Naive B cell (primary cell): ENCODE data around the gene ARHGAP24. TPM values are rescaled to one million over a fixed set of nuclear protein-coding genes. Genes with fewer than 3 reads are reported as not detected.
"Not testable (repeated sequence)": the region's sequence is repeated elsewhere in the genome, so short reads cannot be mapped to it uniquely, and the experiment has no call there.

Experiments
- ATAC-seq, 2 donors: fragments of 150-1000 bp; cut with Tn5 transposase; 2 replicates each; pipeline ENCODE4 v1.10.0; 2021; ENCODE audit warnings: low read depth in 2 of 2, mild to moderate bottlenecking in 2 of 2, moderate library complexity in 2 of 2
- DNase-seq: peaks from one replicate; pipeline ENCODE4 v3.0.0; 2022
- H3K27ac Mint-ChIP-seq, 6 donors: one replicate each; pipeline ENCODE4 v1.8.0; 2020 to 2022; ENCODE audit warnings: mild to moderate bottlenecking in 6 of 6, mixed read lengths in 6 of 6, moderate library complexity in 5 of 6, inconsistent platforms in 2 of 6
- H3K27me3 Mint-ChIP-seq, 3 donors: one replicate each; pipeline ENCODE4 v1.8.0; 2021 to 2022; ENCODE audit warnings: mixed read lengths in 3 of 3, mild to moderate bottlenecking in 1 of 3
- H3K36me3 Mint-ChIP-seq, 2 donors: one replicate each; pipeline ENCODE4 v1.8.0; 2020 to 2022; ENCODE audit warnings: mixed read lengths in 2 of 2, inconsistent platforms in 1 of 2, mild to moderate bottlenecking in 1 of 2
- H3K4me1 Mint-ChIP-seq, 3 donors: one replicate each; pipeline ENCODE4 v1.8.0; 2020 to 2022; ENCODE audit warnings: mixed read lengths in 3 of 3, inconsistent platforms in 1 of 3, mild to moderate bottlenecking in 1 of 3, moderate library complexity in 1 of 3
- H3K4me3 Mint-ChIP-seq, 8 donors: one replicate each; pipeline ENCODE4 v1.8.0; 2020 to 2022; ENCODE audit warnings: mild to moderate bottlenecking in 8 of 8, mixed read lengths in 8 of 8, moderate library complexity in 8 of 8, inconsistent platforms in 2 of 8
- H3K9me3 Mint-ChIP-seq, 7 donors: one replicate each; pipeline ENCODE4 v1.8.0; 2020 to 2022; ENCODE audit warnings: mixed read lengths in 7 of 7, mild to moderate bottlenecking in 5 of 7, inconsistent platforms in 2 of 7, moderate library complexity in 1 of 7
- polyA plus RNA-seq, 6 donors: library from polyadenylated mRNA; unstranded; fragments of 300-500 nt; fragmentation: Illumina TruSeq; gene quantifications; one replicate each; pipeline ENCODE4 v1.2.3, GENCODE V29; 2021; ENCODE audit warnings: low read depth in 6 of 6

The ARHGAP24 gene
- polyA plus RNA-seq, 6 donors from 2014 or later, result 32.0 to 136 (median 109) TPM

DNA sequence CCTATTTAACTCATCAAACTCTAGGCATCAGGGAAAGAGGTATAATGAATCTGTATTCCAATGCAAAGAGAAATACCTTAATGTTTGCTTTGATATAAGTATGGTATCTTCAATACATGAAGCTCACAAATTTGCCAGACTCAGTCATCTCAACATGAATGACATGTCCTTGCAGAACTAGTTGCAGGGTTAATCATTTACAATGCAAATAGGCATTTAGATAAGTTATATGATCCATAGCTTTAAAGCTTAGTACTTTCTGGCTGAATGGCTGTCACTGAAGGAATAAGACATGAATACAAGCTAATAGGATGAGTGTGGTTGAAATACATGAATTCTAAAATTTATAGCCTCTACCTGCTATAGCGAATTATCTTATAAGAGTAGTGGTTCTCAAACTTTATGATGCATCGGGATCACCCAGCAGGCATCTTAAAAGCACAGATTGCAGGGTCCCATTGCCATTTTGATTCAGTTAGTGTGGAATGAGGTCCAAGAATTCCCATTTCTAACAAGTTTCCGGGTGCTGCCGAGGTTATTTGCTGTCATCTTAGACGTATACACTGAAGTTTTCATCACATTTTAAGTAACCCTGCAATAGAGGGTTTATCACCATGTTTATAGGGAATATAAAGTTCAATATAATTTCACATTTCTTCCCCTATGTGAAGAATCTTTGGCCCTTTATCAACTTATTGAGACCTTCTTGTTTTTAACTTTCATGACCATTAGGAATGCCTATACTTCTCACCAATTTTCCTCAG is 439.2 kb downstream of the ARHGAP24 start:
- Mint-ChIP-seq H3K36me3 (no peaks in the 10 kb centered on the region), H3K4me1 (peaks cover 5 to 15% (median 12%) of the 10 kb centered on the region in 3 donors)

DNA sequence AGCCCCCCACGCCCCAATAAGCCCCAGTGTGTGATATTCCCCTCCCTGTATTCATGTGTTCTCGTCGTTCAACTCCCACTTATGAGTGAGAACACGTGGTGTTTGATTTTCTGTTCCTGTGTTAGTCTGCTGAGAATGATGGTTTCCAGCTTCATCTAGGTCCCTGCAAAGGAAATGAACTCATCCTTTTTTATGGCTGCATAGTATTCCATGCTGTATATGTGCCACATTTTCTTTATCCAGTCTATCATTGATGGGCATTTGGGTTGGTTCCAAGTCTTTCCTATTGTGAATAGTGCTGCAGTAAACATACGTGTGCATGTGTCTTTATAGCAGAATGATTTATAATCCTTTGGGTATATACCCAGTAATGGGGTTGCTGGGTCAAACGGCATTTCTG is 440.6 kb downstream of the ARHGAP24 start:
- H3K4me3 Mint-ChIP-seq, H3K27me3 Mint-ChIP-seq, DNase-seq, ATAC-seq, H3K36me3 Mint-ChIP-seq, H3K27ac Mint-ChIP-seq: not testable (repeated sequence)
- H3K9me3 Mint-ChIP-seq, result peaks cover 0 to 12% (median 4%) of the 10 kb centered on the region in 7 donors
- peaks cover 0 to 12% (median 10%) of the 10 kb centered on the region in 3 donors for H3K4me1 Mint-ChIP-seq

More for the DNA sequence above, 439.2 kb downstream of the ARHGAP24 start:
- peaks cover 0 to 12% (median 4%) of the 10 kb centered on the region in 7 donors for H3K9me3 Mint-ChIP-seq
- no peak overlapping the region for H3K4me3 Mint-ChIP-seq
- ATAC-seq (no peak), DNase-seq (no peak)
- H3K27ac Mint-ChIP-seq, result peak overlapping the region in 1 of 6 donors; percentile 17
- H3K27me3 Mint-ChIP-seq, result no peaks in the 10 kb centered on the region

DNA sequence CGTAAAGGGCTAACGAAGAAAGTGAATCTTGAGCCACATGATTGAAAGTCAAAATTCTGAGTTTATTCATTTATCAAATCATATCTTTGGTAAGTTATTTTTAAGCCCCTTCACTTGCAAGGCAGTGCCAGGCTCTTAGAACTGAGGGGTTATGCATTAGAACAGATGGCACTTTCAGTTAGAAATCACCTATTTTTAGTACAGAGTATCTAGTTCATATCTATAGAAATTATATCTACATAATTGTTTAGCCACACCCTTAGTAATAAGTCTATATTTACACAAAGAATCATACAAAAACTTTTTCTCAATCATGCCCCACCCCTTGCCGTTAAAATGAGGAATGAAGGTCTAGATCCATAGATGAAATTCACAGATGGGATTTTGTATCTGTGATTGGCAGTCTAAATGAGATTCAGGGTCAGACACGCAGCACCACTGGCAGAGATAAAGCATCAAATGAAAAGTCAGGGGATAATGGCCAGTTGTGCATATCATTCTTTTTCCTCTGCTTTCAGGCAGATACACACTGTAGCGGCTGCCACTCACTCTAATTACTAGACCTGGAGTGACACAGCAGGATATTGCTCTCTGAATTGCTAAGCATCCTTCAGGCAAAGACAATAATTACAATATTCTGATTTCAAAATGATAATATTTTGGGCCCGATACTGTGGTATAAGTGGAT is 444.4 kb downstream of the ARHGAP24 start:
- Mint-ChIP-seq H3K4me1 (peaks cover 0 to 11% (median 9%) of the 10 kb centered on the region in 3 donors), H3K4me3 (no peak overlapping the region), H3K27ac (no peak overlapping the region), H3K9me3 (peaks cover 0 to 12% (median 4%) of the 10 kb centered on the region in 7 donors), H3K27me3 (no peaks in the 10 kb centered on the region), H3K36me3 (peaks cover 12 to 15% of the 10 kb centered on the region in 2 donors)
- ATAC-seq (no peak), DNase-seq (no peak)

- no peak for DNase-seq
- peaks cover 28 to 39% (median 35%) of the 10 kb centered on the region in 3 donors for H3K4me1 Mint-ChIP-seq
- no peak overlapping the region for H3K27ac Mint-ChIP-seq
- no peaks in the 10 kb centered on the region for H3K27me3 Mint-ChIP-seq
- H3K4me3 Mint-ChIP-seq, result no peak overlapping the region
- no peaks in the 10 kb centered on the region for H3K9me3 Mint-ChIP-seq
- no peak for ATAC-seq
- peaks cover 13 to 15% of the 10 kb centered on the region in 2 donors for H3K36me3 Mint-ChIP-seq
Observed at GRCh38 chr4:85925071-85925470, 450.1 kb downstream of the ARHGAP24 start.

DNA sequence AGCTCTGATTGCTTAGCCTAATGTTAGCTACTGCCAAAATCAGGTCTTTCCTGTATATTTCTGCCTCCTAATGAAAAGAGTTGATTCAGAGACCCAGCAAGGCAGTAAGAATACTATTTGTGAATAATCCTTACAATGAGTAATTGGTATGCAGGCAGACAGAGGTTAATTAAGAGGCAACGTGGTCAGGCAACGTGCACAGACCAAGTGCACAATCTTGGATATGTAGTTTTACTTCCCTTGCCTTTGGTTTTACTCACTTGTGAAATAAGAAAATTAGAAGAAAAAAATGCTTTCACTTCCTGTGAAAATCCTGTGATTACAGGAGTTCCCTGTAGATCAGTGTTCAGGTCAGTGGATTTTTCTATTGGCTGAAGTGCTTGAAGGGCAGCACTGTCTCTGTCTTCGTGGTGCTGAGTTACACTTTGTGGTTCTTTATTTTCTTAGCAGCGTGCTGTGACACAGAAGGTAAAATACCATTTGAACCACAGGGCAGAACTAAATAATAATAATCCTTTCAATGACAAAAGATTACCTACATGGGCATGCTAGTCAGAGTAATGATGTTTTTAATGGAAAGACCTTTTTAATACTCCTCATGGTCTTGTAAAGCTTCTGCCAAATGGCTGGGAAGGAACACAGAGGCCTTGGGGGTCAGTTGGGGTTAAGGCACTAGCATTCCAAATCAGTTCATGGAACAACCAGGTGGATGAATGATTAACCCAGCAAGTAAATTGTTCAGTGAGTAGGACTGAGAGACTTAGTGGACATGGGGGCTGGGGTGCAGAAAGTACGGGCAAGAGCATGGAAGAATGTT is 454.0 kb downstream of the ARHGAP24 start:
- Mint-ChIP-seq H3K27ac (peak overlapping the region; percentile 5 to 83 (median 52)), H3K4me3 (peak overlapping the region in 7 of 8 donors; percentile 35 to 70 (median 53)), H3K9me3 (no peaks in the 10 kb centered on the region), H3K36me3 (peaks cover 2 to 5% of the 10 kb centered on the region in 2 donors), H3K4me1 (peaks cover 33 to 56% (median 35%) of the 10 kb centered on the region in 3 donors), H3K27me3 (no peaks in the 10 kb centered on the region)
- peak; percentile 41 for ATAC-seq
- peak; percentile 13 for DNase-seq

DNA sequence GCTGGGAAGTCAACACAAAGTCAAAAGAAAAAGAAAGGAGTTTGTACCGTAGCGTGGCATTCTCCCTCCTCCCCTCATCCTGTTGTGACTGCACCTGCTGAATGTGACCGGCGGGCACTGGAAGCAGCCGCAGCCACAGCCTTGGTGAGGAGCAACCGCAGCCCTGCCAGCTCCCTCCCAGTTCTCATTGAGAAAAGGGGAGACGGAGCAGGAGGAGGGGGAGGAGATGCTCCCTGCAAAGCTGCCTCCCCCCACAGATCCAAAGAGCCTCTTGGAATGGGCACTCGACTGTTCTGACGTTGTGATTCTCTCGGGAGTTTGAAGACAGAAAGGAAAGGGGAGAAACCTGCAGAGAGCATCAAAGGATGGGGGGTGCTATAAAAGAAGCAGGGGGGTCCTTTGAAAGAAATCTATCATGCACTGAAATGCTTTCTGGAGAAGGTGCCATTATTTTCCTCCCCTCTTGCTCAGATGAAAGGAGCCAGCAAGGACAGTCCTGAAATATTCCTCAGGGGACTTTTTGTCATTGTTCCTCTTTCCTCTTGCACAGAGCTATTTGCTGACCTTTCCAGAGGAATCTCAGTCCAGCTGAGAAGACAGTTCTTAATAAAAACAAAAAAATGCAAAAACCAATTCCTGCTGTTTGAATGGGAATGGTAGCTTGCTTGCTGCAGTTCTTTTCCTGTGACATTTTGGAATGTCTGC is 455.2 kb downstream of the ARHGAP24 start:
- Mint-ChIP-seq H3K4me3 (peak overlapping the region in 5 of 8 donors; percentile 35 to 61 (median 53)), H3K27me3 (no peaks in the 10 kb centered on the region), H3K4me1 (peaks cover 35 to 58% (median 38%) of the 10 kb centered on the region in 3 donors), H3K36me3 (no peaks in the 10 kb centered on the region), H3K9me3 (no peaks in the 10 kb centered on the region), H3K27ac (peak overlapping the region in 4 of 6 donors; percentile 6 to 77 (median 62))
- DNase-seq (no peak), ATAC-seq (peak; percentile 37 to 53)

GRCh38 chr4:85932500-85933290 is 457.7 kb downstream of the ARHGAP24 start:
- Mint-ChIP-seq H3K4me1 (peaks cover 32 to 45% (median 36%) of the 10 kb centered on the region in 3 donors), H3K4me3 (no peak overlapping the region), H3K27me3 (no peaks in the 10 kb centered on the region), H3K27ac (peak overlapping the region in 3 of 6 donors; percentile 22 to 67 (median 48)), H3K9me3 (peaks cover 0 to 4% (median 0%) of the 10 kb centered on the region in 7 donors), H3K36me3 (peaks cover 7 to 10% of the 10 kb centered on the region in 2 donors)
- no peak for DNase-seq
- no peak for ATAC-seq

DNA sequence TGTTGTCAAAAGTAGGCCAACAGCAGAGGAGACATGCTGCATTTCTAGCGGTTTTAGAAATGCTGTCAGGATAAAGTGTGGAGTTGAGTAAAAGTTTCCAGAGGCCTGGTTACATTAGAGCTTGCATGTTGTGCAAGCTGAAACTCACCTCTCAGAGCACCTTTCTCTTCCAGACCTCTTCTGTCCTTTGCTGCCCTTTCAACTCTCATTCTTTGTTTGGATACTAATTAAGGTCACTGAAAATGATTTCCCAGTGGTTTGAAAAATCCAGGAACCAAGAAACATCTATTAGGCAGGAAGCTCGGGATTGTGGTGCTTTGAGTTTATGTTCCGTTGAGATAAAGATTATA is 458.3 kb downstream of the ARHGAP24 start:
- Mint-ChIP-seq H3K27me3 (no peaks in the 10 kb centered on the region), H3K36me3 (peaks cover 7 to 10% of the 10 kb centered on the region in 2 donors), H3K4me1 (peaks cover 28 to 39% (median 33%) of the 10 kb centered on the region in 3 donors), H3K27ac (peak overlapping the region in 1 of 6 donors; percentile 22), H3K9me3 (peaks cover 0 to 4% (median 0%) of the 10 kb centered on the region in 7 donors), H3K4me3 (no peak overlapping the region)
- DNase-seq (no peak), ATAC-seq (no peak)

DNA sequence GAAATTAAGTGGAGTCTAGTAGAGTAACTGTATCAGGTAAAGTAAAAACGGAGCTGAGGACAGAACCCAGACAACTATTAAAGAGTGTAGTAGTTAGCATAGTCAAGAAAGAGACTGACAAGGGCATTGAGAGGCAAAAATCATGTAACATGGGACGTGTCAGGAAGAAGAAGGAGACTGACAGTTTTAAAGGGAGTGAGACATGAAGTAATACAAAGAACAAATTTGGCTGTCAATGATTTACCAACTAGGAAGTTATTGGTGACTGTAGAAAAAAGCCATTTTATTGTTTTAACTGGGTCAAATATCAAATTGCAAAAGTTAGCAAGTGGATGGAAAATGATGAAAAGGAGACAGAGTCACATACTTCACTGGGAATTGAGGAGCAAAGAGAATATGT is 462.6 kb downstream of the ARHGAP24 start:
- Mint-ChIP-seq H3K4me1 (peaks cover 7 to 19% (median 7%) of the 10 kb centered on the region in 3 donors), H3K27ac (peak overlapping the region in 1 of 6 donors; percentile 61), H3K4me3 (no peak overlapping the region), H3K9me3 (peaks cover 0 to 4% (median 0%) of the 10 kb centered on the region in 7 donors), H3K27me3 (no peaks in the 10 kb centered on the region), H3K36me3 (peaks cover 7 to 18% of the 10 kb centered on the region in 2 donors)
- no peak for ATAC-seq
- no peak for DNase-seq

DNA sequence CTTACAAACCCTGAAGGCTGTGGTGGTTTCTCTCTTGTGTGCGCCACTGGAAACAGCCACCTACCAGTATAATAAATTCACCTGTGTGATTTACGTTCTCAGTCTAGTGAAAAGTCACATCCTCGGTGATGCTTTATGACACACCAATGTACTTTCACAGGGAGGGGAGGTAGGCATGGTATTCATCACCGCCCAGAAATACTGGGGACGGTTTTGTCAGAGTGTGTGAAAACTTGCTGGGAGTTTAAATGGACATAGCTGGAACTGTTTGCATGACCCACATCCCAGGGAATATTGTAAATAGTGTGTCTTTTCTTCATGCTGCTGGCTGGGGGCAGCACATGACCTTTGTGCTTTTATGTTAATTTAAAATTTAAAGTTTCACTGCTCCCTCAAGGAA is 463.1 kb downstream of the ARHGAP24 start:
- peaks cover 0 to 4% (median 0%) of the 10 kb centered on the region in 7 donors for H3K9me3 Mint-ChIP-seq
- H3K27ac Mint-ChIP-seq, result no peak overlapping the region
- no peak overlapping the region for H3K4me3 Mint-ChIP-seq
- H3K4me1 Mint-ChIP-seq, result peaks cover 2 to 19% (median 7%) of the 10 kb centered on the region in 3 donors
- ATAC-seq (no peak), DNase-seq (no peak)
- peaks cover 7 to 19% of the 10 kb centered on the region in 2 donors for H3K36me3 Mint-ChIP-seq
- no peaks in the 10 kb centered on the region for H3K27me3 Mint-ChIP-seq

DNA sequence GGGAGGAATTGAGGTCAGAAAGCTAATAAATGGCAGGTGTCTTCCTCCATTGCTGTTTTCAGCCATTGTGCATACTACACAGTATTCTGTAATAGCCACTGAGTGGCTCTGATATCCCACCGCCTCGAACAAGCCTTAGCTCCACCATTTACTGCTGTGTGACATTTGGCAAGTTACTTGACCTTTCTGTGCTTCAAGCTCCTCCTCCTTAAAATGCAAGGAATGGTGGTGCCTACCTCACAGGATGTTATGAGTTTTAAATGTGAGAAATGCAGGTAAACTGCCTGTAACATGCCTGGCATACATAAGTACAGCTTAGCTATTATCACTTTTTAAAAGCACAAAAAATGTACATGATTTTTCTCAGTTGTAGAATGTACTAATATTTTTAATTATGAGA is 464.0 kb downstream of the ARHGAP24 start:
- H3K9me3 Mint-ChIP-seq, result peaks cover 0 to 4% (median 0%) of the 10 kb centered on the region in 7 donors
- H3K27me3 Mint-ChIP-seq, result no peaks in the 10 kb centered on the region
- peaks cover 2 to 17% (median 4%) of the 10 kb centered on the region in 3 donors for H3K4me1 Mint-ChIP-seq
- DNase-seq (no peak), ATAC-seq (no peak)
- H3K4me3 Mint-ChIP-seq, result no peak overlapping the region
- peaks cover 7 to 19% of the 10 kb centered on the region in 2 donors for H3K36me3 Mint-ChIP-seq
- peak overlapping the region in 1 of 6 donors; percentile 21 for H3K27ac Mint-ChIP-seq

- ATAC-seq, result no peak
- DNase-seq, result no peak
- Mint-ChIP-seq H3K4me3 (no peak overlapping the region), H3K27me3 (no peaks in the 10 kb centered on the region), H3K27ac (no peak overlapping the region), H3K9me3 (peaks cover 0 to 4% (median 0%) of the 10 kb centered on the region in 7 donors), H3K36me3 (peaks cover 7 to 24% of the 10 kb centered on the region in 2 donors), H3K4me1 (peaks cover 0 to 14% (median 2%) of the 10 kb centered on the region in 3 donors)
Observed at GRCh38 chr4:85939595-85939994, 464.6 kb downstream of the ARHGAP24 start.
